ENCODE measurements around the gene CAP1. TPM values are rescaled to one million over a fixed set of nuclear protein-coding genes. Genes with fewer than 3 reads are reported as not detected.
"Not testable (repeated sequence)": the region's sequence is repeated elsewhere in the genome, so short reads cannot be mapped to it uniquely, and the experiment has no call there.

Gene CAP1
- total and polyA plus RNA-seq, 8 donors: 28.5 to 146 (median 57.8) TPM

DNA sequence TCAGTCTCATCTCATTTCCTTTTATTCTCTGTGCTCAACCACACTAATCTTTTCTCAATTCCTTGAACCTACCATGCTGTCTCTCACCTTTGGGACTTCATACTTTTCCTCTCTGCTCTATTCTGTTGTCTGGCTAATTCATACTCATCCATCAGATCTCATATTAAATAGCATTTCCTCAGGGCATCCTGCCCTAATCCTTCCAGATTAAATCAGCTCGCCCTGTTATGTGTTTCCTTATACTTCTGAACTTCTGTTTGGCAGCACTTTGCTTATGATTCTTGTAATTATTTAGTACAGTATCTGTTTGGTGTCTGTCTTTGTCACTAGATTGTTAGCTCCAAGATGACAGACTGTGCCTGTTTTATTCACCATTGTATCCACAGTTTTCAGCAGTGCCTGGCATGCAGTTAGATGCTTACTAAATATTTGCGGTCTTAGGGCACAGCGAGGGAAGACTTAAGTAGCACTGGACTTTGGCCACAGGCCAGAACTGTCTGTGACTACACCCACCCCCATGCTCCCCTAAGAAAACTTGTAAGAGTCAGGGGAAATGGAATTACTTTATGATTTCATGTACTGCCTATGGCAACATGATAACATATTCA, 9.9 kb upstream of the CAP1 start:
- Histone ChIP-seq H3K9me3 (no peaks in the 10 kb centered on the region), H3K36me3 (no peaks in the 10 kb centered on the region), H3K27ac (no peak overlapping the region), H3K4me1 (no peaks in the 10 kb centered on the region), H3K4me3 (no peak overlapping the region), H3K27me3 (no peaks in the 10 kb centered on the region)
- DNase-seq (no peak), FAIRE-seq (no peak), ATAC-seq (no peak)
- intact Hi-C loops (cut with DNase I): no loop called here
- TF ChIP-seq CTCF (IDR thresholded peaks at IDR 0.05): no peak
- WGBS, 2 donors: 55 to 65% methylated on average over 3 of the region's 3 CpGs

DNA sequence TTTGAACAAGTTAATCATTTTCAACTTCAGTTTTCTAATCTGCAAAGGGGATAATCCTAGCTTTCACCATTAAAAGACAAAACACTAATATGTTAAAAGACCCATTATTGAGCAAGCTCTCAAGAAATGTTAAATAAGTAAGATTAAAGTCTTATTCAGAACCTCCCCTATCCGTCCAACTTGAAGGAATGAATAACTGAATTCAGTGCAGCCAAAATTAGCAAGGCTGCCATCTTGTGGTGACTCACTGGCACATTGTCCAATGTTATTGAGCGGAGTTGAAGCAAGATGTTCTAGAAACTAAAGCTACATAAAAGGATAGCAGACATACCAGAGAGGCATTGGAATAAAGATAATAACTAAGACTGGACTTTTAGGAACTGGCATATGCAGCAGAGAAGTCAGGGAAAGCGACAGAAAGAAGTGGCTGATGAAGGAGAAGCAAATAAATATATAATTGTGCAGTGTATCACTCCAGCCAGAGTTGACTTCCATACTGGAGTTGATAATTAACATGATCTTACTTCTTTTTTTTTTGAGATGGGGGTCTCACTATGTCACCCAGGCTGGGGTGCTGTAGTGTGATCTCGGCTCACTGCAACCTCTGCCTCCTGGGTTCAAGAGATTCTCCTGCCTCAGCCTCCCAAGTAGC, 8.2 kb upstream of the CAP1 start:
- H3K36me3 ChIP-seq: no peaks in the 10 kb centered on the region
- H3K4me3 ChIP-seq: no peak overlapping the region
- DNase-seq (peak in 2 of 6 donors; percentile 40 to 49), FAIRE-seq (no peak), ATAC-seq (peak; percentile 47 to 69 (median 60))
- TF ChIP-seq CTCF (IDR thresholded peaks at IDR 0.05): peak in 3 of 4 donors; percentile 30 to 41 (median 34)
- H3K4me1 ChIP-seq: peaks cover 13 to 15% (median 14%) of the 10 kb centered on the region in 3 donors
- H3K27ac ChIP-seq: no peak overlapping the region
- intact Hi-C loops (cut with DNase I): no loop called here
- no peaks in the 10 kb centered on the region for H3K9me3 ChIP-seq
- whole genome bisulfite sequencing, 2 donors: 44 to 47% methylated on average over 4 of the region's 4 CpGs
- no peaks in the 10 kb centered on the region for H3K27me3 ChIP-seq

GRCh38 chr1:40034869-40035268, 5.7 kb upstream of the CAP1 start:
- Histone ChIP-seq H3K9me3 (no peaks in the 10 kb centered on the region), H3K27ac (no peak overlapping the region), H3K4me3 (no peak overlapping the region), H3K27me3 (no peaks in the 10 kb centered on the region), H3K36me3 (no peaks in the 10 kb centered on the region), H3K4me1 (peaks cover 20 to 28% (median 20%) of the 10 kb centered on the region in 3 donors)
- WGBS, 2 donors: 66 to 71% methylated on average over 2 of the region's 2 CpGs
- no peak for FAIRE-seq
- no peak for TF ChIP-seq CTCF (IDR thresholded peaks at IDR 0.05)
- DNase-seq: no peak
- intact Hi-C loops (cut with DNase I): no loop called here
- ATAC-seq: no peak

DNA sequence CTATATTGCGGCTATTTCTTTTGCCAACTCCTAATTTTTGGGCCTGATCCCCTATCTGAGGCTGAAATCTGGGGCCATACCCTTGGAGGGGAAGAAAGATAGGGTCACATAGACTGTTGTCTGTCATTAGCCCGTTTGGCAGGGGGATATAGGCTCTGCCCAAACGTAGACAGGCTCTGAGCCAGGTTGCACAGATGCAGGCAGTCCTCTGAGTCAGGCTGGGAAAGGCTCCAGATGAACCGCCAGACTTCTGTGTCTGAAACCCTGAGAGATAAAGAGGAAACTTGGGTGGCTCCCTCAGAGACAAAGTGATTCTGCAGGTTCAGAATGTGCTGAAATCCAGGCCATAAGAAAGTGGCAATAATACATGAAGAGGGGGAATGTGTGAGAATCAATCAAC, 4.0 kb upstream of the CAP1 start:
- Histone ChIP-seq H3K9me3 (no peaks in the 10 kb centered on the region), H3K27ac (peak overlapping the region in 3 of 4 donors; percentile 23 to 72 (median 46)), H3K27me3 (no peaks in the 10 kb centered on the region), H3K4me1 (peaks cover 22 to 30% (median 23%) of the 10 kb centered on the region in 3 donors), H3K4me3 (no peak overlapping the region), H3K36me3 (no peaks in the 10 kb centered on the region)
- WGBS, 2 donors: 19 to 21% methylated on average over 4 of the region's 4 CpGs
- no peak for TF ChIP-seq CTCF (IDR thresholded peaks at IDR 0.05)
- intact Hi-C loops (cut with DNase I): no loop called here
- DNase-seq (peak in 4 of 6 donors; percentile 65 to 83 (median 74)), FAIRE-seq (no peak), ATAC-seq (peak in 2 of 4 donors; percentile 6 to 26)

- 86 to 91% methylated on average over 8 of the region's 8 CpGs for WGBS, 2 donors
- H3K27me3 ChIP-seq; H3K36me3 ChIP-seq; DNase-seq; intact Hi-C loops (cut with DNase I); ATAC-seq; H3K9me3 ChIP-seq; H3K4me3 ChIP-seq; FAIRE-seq: not testable (repeated sequence)
- Histone ChIP-seq H3K4me1 (peaks cover 27 to 37% (median 28%) of the 10 kb centered on the region in 3 donors), H3K27ac (peak overlapping the region in 3 of 4 donors; percentile 23 to 72 (median 46))
Measured at GRCh38 chr1:40037254-40037653, 3.3 kb upstream of the CAP1 start.
